GM12878 (cell line): ENCODE measurements around the gene PLD4. TPM values are rescaled to one million over a fixed set of nuclear protein-coding genes. Genes with fewer than 3 reads are reported as not detected.

Experiments
- ATAC-seq: fragments of 200-7000 bp; cut with Tn5 transposase; 3 replicates; pipeline ENCODE4 v1.9.1; 2020; ENCODE audit warnings: mild to moderate bottlenecking, moderate library complexity
- BruUV-seq: library from RNA; stranded (reverse); fragments of 400-500 nt; replicated peaks from 2 replicates; lab custom pipeline; 2021; lab: Mats Ljungman, UMichigan
- CTCF ChIA-PET: fragments of 300-600 bp; sonication (Branson Sonifier 250); formaldehyde crosslinking; extraction: SDS; loops from one replicate; lab custom pipeline; 2021; ENCODE audit warnings: inconsistent platforms; lab: Yijun Ruan, JAX
- POLR2A ChIA-PET: fragments of 350-600 bp; formaldehyde crosslinking; extraction: SDS; loops from one replicate; lab custom pipeline; 2021; ENCODE audit warnings: inconsistent platforms; lab: Charles Lee
- RAD21 ChIA-PET: fragments of 300-600 bp; sonication (Branson Sonifier 250); formaldehyde crosslinking; loops from one replicate; lab custom pipeline; 2023; ENCODE audit warnings: antibody characterized with exemption; ENCODE audit not compliant: unreplicated experiment; lab: Charles Lee
- SMC1A ChIA-PET: fragments of 300-600 bp; sonication (Branson Sonifier 250); formaldehyde crosslinking; loops from one replicate; lab custom pipeline; 2023; ENCODE audit not compliant: unreplicated experiment, uncharacterized antibody; lab: Charles Lee
- DNase-seq: peaks from one replicate; pipeline ENCODE4 v3.0.0-alpha.2; 2011; ENCODE audit warnings: low read depth, low spot score
- FAIRE-seq: peaks from 3 replicates; lab custom pipeline; 2011; peaks lifted over from hg19 to GRCh38; lab: Jason Lieb, UNC
- H2AFZ ChIP-seq: 2 replicates; pipeline ENCODE4 v1.6.0; 2011; ENCODE audit warnings: low read depth, low read length, control low read depth; ENCODE audit not compliant: control insufficient read depth
- H3K27ac ChIP-seq: 2 replicates; pipeline ENCODE4 v1.5.1; 2011; ENCODE audit warnings: control low read depth; ENCODE audit not compliant: control insufficient read depth, insufficient read depth
- H3K27me3 ChIP-seq, 2 experiments: replicated peaks in 1 of 2; 2 replicates each; pipeline versions ENCODE4 v1.6.0 to v1.6.1; 2011; ENCODE audit warnings: low read length in 1 of 2; ENCODE audit not compliant: control insufficient read depth in 2 of 2, insufficient read depth in 2 of 2
- H3K36me3 ChIP-seq, 2 experiments: 2 replicates each; pipeline ENCODE4 v1.5.1; 2011; ENCODE audit warnings: low read length in 1 of 2; ENCODE audit not compliant: control insufficient read depth in 2 of 2, insufficient read depth in 2 of 2
- H3K4me1 ChIP-seq: 2 replicates; pipeline ENCODE4 v1.6.1; 2011; ENCODE audit warnings: mild to moderate bottlenecking, low read length, moderate library complexity, mixed read lengths; ENCODE audit not compliant: control insufficient read depth, insufficient read depth
- H3K4me2 ChIP-seq: 2 replicates; pipeline ENCODE4 v1.6.0; 2011; ENCODE audit warnings: control low read depth; ENCODE audit not compliant: control insufficient read depth, insufficient read depth
- H3K4me3 ChIP-seq: fragments of 200-600 bp; sonication (generic); 2 replicates; pipeline ENCODE4 v1.5.1; 2016
- H3K79me2 ChIP-seq: 2 replicates; pipeline ENCODE4 v1.6.0; 2011; ENCODE audit warnings: low read length; ENCODE audit not compliant: control insufficient read depth, insufficient read depth
- H3K9ac ChIP-seq: 2 replicates; pipeline ENCODE4 v1.8.0; 2011; ENCODE audit warnings: low read length, control low read depth, mixed read lengths; ENCODE audit not compliant: control insufficient read depth, insufficient read depth
- H3K9me3 ChIP-seq: replicated peaks from 3 replicates; pipeline ENCODE4 v1.5.1; 2011; ENCODE audit warnings: mild to moderate bottlenecking, low read length; ENCODE audit not compliant: control insufficient read depth, insufficient read depth
- H4K20me1 ChIP-seq: 2 replicates; pipeline ENCODE4 v1.6.0; 2011; ENCODE audit not compliant: control insufficient read depth, insufficient read depth
- CHD2 ChIP-seq: IDR thresholded peaks from 2 replicates; pipeline ENCODE4 v1.6.1; 2011; ENCODE audit warnings: low read depth, low read length, improper control_type of control experiment, borderline replicate concordance
- HCFC1 ChIP-seq: fragments of 150-350 bp; IDR thresholded peaks from 2 replicates; pipeline ENCODE4 v1.6.1; 2014; ENCODE audit warnings: low read length
- MAX ChIP-seq: IDR thresholded peaks from 2 replicates; pipeline ENCODE4 v1.6.1; 2012; ENCODE audit warnings: low read depth, low read length, improper control_type of control experiment
- SUZ12 ChIP-seq: fragments of 200-600 bp; sonication (generic); IDR thresholded peaks from one replicate; pipeline ENCODE4 v1.6.1; 2018; ENCODE audit warnings: antibody characterized with exemption, mild to moderate bottlenecking; ENCODE audit not compliant: unreplicated experiment
- TARDBP ChIP-seq: IDR thresholded peaks from 2 replicates; pipeline ENCODE4 v1.6.1; 2016; ENCODE audit warnings: borderline replicate concordance
- TCF3 ChIP-seq: IDR thresholded peaks from 2 replicates; pipeline ENCODE4 v1.6.1; 2012; ENCODE audit warnings: low read depth, mild to moderate bottlenecking, low read length, borderline replicate concordance; ENCODE audit not compliant: insufficient read depth
- TCF7 ChIP-seq: IDR thresholded peaks from 2 replicates; pipeline ENCODE4 v1.6.1; 2014; ENCODE audit warnings: antibody characterized with exemption, borderline replicate concordance
- ZSCAN29 ChIP-seq: fragments of 450-650 bp; IDR thresholded peaks from 2 replicates; pipeline ENCODE4 v1.6.1; 2017; ENCODE audit warnings: mild to moderate bottlenecking, moderate library complexity
- ZZZ3 ChIP-seq: IDR thresholded peaks from 2 replicates; pipeline ENCODE4 v1.6.1; 2011; ENCODE audit warnings: low read depth; ENCODE audit not compliant: control insufficient read depth, insufficient read length
- WGBS: methylation state at CpG from one replicate; pipeline ENCODE4 v1.1.6; 2016; ENCODE audit warnings: low lambda C conversion rate; ENCODE audit not compliant: insufficient replicate concordance, insufficient coverage; ENCODE audit errors: missing lambda C conversion rate; 5-methylcytosine and 5-hydroxymethylcytosine counted together
- in situ Hi-C: fragments of 300-500 bp; cut with MboI; formaldehyde crosslinking; loops from 9 replicates; pipeline ENCODE4 v1.14.3; 2018; ENCODE audit warnings: mixed read lengths
- intact Hi-C: fragments of 100-400 bp; cut with micrococcal nuclease; formaldehyde crosslinking; loops from one replicate; pipeline ENCODE4 v1.14.2; 2022; ENCODE audit not compliant: unreplicated experiment
- polyA plus RNA-seq, 11 experiments: library from polyadenylated mRNA; depleted of rRNA in 4 of 11; unstranded in 6 of 11; stranded (reverse) in 5 of 11; fragments of >200 nt; fragmentation: Nextera tagmentation in 4 of 11; fragmentation: Illumina TruSeq in 1 of 11; extraction: Ambion mirVana in 4 of 11; extraction: Trizol in 1 of 11; gene quantifications; 1 replicate in 1 of 11; 2 replicates in 10 of 11; pipeline versions ENCODE4 v1.2.1 to v1.2.3, GENCODE V29; 2011 to 2016; ENCODE audit warnings: inconsistent platforms in 2 of 11, missing spikeins in 2 of 11, low read depth in 1 of 11
- total RNA-seq, 4 experiments: library from RNA; depleted of rRNA in 3 of 4; stranded (reverse); fragments of >200 nt in 3 of 4; fragmentation: Illumina TruSeq in 1 of 4; extraction: Trizol in 1 of 4; gene quantifications; 2 replicates each; pipeline versions ENCODE4 v1.2.1 to v1.2.3, GENCODE V29; 2013 to 2021
- TF ChIP-seq, protein P1 (sequence below): fragments of 150-350 bp; IDR thresholded peaks from 2 replicates; pipeline ENCODE4 v1.6.1; 2014; ENCODE audit warnings: mild to moderate bottlenecking, low read depth, low read length

The PLD4 gene
- total and polyA plus RNA-seq, 10 of the 15 experiments (the other 5 are each of a cell fraction or from before 2014, with no cell fraction given): 0.20 to 57.7 (median 9.9) TPM

- peak; percentile 69 for ATAC-seq
- H3K9ac ChIP-seq: no peak overlapping the region
- H3K9me3 ChIP-seq: no peaks in the 10 kb centered on the region
- DNase-seq: no peak
- no peaks in the 10 kb centered on the region for H3K27me3 ChIP-seq
- H4K20me1 ChIP-seq: no peaks in the 10 kb centered on the region; the same call in 1 of the 2 replicates
- in situ Hi-C loops: no loop called here
- SMC1A ChIA-PET: no interaction called here
- no peak overlapping the region for H3K4me2 ChIP-seq
- H3K4me1 ChIP-seq: no peaks in the 10 kb centered on the region
- POLR2A ChIA-PET: no interaction called here
- RAD21 ChIA-PET: no interaction called here
- CTCF ChIA-PET: no interaction called here
- H3K4me3 ChIP-seq: no peak overlapping the region
- H3K79me2 ChIP-seq: no peaks in the 10 kb centered on the region
- H3K36me3 ChIP-seq: no peaks in the 10 kb centered on the region
- BruUV-seq: no TSS peak
- 38% methylated on average over 13 of the region's 13 CpGs for WGBS
- H3K27ac ChIP-seq: no peak overlapping the region
- TF ChIP-seq ZSCAN29 (no peak), CHD2 (no peak), SUZ12 (no peak), ZZZ3 (no peak), TARDBP (no peak), HCFC1 (no peak), MAX (no peak), TCF7 (no peak), TCF3 (no peak)
- TF ChIP-seq, protein P1, sequence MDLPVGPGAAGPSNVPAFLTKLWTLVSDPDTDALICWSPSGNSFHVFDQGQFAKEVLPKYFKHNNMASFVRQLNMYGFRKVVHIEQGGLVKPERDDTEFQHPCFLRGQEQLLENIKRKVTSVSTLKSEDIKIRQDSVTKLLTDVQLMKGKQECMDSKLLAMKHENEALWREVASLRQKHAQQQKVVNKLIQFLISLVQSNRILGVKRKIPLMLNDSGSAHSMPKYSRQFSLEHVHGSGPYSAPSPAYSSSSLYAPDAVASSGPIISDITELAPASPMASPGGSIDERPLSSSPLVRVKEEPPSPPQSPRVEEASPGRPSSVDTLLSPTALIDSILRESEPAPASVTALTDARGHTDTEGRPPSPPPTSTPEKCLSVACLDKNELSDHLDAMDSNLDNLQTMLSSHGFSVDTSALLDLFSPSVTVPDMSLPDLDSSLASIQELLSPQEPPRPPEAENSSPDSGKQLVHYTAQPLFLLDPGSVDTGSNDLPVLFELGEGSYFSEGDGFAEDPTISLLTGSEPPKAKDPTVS: no peak
- intact Hi-C loops: no loop called here
- H2AFZ ChIP-seq: no peak overlapping the region
- FAIRE-seq: no peak
Observed at GRCh38 chr14:104882325-104882973, 42.2 kb upstream of the PLD4 start.
